Measurements from ENCODE around the gene CCL15.

Gene CCL15

DNA sequence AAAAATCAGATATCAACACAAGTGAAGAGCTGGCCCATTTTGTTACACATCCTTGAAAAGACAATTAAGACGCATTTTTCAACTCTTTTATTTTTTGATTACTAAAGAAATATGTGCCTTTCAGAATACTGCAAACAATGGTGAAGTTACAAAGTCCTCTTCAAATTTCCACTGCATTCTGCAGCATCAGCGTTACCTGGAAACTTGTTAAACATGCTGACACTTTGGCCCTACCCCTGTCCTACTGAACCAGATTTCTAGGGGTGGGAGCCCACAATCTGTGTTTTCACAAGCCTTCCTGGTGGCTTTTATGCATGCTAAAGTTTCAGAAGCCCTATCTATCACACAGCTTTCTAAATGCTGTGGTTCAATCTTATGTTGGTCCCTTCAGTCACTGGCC lies 10.3 kb downstream of the CCL15 start:
- DNase-seq, result no peak

- DNase-seq, result no peak
Measured at GRCh38 chr17:35988164-35988563, 13.2 kb downstream of the CCL15 start.

GRCh38 chr17:35986643-35987042 lies 14.7 kb downstream of the CCL15 start, which contains the start of gene CCL14:
Gene CCL14 (minus strand): TSS chr17:35986729. CDS start chr17:35986649, 80 bp downstream.
- DNase-seq, result no peak

DNA sequence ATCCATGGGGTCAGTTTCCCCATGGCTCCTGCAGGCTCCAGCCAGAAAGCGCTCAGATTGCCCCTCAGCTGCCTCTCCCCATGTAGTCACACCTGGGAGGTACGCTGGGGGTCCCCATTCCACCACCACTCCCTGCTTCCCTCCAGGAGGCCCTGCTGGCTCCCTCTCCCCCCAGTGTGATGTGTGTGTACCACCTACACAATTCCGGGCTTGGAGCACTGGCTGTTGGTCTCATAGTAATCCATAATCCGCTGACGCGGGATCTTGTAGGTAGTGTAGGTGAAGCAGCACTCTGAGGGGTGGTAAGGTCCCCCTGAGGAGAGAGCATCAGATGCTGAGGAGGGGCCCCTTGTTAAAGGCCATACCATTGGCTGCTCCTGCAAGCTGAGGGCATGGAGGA lies 17.2 kb downstream of the CCL15 start:
- DNase-seq, result no peak

DNA sequence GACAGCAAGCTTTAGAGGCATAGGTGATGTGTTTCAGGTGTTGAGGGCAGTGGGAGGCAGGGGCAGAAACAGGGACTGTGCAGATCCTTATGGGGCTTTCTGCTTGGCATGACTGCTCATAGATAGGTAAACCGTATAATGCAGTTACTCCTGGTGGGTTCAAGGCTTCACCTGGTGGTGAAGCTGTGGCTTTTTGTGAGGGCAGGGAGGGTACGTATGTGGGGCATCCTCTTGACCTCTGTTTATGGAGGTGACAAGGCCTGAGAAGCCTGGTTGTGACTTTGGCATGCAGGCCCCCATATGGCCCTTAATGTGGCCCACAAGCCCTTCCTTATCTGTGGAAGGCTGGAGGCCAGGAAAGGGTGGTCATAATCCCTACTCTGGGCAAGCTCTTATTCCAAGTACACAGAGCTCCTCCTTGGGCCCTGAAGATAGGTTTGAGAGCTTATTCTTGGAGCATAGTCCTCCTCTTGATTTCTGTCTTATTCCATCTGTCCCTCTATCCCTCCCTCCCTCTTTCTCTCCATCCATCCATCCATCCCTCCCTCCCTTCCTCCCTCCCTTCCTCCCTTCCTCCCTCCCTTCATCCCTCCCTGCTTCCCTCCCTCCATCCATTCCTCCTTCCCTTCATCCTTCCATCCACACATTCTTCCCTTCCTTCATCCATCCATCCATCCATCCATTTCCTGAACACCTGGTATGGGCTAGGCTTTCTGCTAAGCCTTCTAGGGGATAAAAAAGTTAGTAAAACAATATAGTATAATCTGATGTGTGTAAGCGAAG lies 18.8 kb downstream of the CCL15 start:
- DNase-seq, result no peak

DNA sequence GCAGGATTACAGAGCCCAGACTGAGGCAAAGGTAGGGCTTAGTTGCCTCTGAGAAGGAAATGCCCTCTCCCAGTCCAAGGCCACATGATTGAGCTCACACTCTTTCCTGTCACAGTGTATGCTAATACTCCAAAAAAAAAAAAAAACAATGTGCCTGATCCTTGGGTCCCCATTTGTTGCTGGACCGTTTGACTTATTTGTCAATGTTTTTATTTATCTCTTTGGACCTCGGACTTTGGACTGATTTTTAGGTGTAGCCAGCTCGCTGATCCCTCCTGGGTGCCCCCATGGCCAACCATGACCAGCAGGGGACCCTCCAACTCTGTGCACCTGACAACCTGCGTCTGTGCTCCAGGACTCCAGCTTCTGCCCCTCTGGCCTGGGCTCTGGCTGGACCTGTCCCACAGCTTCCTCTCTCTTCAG lies 19.4 kb downstream of the CCL15 start:
- no peak for DNase-seq

GRCh38 chr17:35981246-35981645 lies 20.1 kb downstream of the CCL15 start, which contains the start of gene CCL16:
Gene CCL16 (minus strand): TSS chr17:35981497. CDS start chr17:35981420, 77 bp downstream.
- DNase-seq, result no peak

GRCh38 chr17:35978346-35978745 lies 23.0 kb downstream of the CCL15 start:
- no peak for DNase-seq

DNA sequence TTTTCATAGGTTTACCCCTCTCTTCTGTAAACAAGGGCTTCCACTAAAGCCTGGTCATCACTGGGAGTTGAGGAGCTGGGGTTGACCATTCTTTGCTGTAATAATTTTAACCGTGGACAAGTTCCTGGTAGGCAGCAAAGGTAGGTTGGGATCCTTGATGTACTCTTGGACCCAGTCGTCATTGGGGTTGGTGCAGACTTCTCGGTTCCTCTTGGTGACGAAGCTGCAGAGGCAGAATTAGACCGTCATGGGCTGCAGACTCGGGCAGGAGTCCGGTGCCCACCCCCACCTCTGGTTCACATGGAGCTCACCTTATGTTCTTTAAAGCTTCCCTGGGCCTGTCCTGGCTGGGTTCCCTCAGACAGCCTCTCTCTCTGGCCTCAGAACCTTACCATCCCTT lies 23.8 kb downstream of the CCL15 start:
- no peak for DNase-seq

GRCh38 chr17:35973333-35974260 lies 27.8 kb downstream of the CCL15 start:
- DNase-seq, result no peak

DNA sequence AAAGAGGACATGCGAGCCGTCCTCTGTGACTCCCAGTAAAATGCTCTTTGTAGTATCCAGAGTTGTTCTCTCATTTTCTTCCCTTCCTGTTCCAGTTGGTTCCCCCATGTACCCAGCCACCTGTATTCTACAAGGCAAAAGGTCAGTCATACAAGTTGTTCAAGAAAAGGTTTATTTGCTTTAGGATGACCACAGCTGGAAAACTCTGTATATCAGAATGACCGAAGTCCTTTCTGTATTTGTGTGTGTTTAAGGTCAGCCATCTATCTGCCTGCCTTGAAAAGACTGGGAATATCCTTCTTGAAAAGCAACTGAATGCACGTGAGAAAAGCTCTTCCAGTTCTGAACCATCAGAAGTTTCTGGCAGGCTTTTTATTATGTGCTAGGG lies 28.4 kb downstream of the CCL15 start:
- no peak for DNase-seq

GRCh38 chr17:35972535-35972934 lies 28.8 kb downstream of the CCL15 start:
- no peak for DNase-seq

GRCh38 chr17:35972066-35972465 lies 29.3 kb downstream of the CCL15 start:
- DNase-seq, result no peak

DNA sequence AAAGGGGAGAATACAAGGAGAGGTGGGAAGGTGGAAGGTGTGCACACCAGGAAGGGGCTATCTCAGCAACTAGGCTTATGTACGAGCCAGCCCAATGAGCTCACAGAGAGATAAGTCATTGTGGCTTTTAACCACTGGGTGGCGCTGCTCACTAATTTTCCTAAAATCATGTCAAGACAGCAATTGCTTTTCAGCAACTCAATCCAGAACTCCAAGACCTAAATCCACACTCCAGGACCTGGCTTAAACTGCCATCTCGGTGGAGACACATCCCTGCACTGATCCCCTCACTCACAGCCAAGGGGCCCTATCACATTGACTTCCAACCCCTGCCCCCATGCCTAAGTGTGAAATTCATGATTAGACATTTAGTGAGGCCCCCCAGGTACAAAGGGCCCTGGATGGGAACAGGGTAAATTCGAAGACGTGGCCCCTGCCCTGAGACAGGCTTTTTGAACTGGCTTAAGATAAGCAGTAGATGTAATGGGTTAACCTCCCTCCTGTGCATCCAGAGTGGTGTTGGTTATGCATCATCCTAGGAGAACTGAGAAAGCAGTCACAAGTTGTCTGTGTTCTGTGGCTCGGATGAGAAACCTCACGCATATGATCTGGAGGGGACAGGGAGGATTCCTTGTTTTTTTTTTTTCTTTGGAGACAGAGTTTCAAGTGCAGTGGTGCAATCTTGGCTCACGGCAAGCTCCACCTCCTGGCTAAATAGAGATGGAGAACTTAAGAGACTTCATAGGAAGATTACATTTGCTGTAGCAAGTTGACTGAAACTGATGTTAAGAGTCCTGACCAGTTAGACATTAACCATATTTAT lies 31.6 kb downstream of the CCL15 start:
- peak; percentile 92 for DNase-seq

DNA sequence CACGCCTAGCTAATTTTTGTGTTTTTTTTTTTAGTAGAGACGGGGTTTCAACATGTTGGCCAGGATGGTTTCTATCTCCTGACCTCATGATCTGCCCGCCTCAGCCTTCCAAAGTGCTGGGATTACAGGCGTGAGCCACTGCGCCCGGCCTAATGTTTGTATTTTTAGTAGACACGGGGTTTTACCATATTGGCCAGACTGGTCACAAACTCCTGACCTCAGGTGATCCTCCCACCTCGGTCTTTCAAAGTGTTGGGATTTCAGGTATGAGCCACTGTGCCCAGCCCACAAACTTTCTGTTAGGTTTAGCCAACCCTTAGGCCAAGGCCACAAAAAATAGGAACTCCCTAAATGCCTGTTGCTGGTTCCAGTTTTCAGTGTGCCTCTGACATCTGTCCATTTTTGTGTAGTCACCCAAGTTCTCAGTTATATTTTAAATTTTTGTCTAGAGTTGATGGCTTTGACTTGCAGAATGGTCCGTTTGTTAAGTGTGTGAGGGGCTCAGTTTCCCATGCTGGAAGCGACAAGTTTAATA lies 32.8 kb downstream of the CCL15 start:
- DNase-seq, result no peak

DNA sequence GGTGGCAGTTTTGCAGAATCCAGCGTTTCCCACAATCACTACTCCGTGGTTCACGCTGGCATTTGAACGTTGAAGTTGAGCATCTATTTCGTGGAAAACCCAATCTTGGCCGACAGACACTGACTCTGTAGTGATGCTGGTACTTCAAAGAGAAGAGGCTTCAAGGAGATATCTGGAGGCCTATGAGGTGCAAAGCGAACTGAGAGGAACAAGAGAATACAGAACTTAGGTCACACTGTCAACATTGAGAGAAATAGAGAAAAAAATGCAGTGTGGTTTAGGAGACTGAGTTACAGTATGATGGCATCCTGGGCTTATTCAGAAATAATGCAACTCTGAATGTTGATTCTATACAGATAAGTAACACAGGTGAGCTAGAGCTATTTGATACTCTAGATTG lies 36.1 kb downstream of the CCL15 start:
- no peak for DNase-seq

- DNase-seq, result no peak
Measured at GRCh38 chr17:35963663-35964062, 37.7 kb downstream of the CCL15 start.

- no peak for DNase-seq
Measured at GRCh38 chr17:35953720-35954119, 47.6 kb downstream of the CCL15 start.

GRCh38 chr17:35949401-35949800 lies 52.0 kb downstream of the CCL15 start:
- DNase-seq, result no peak

DNA sequence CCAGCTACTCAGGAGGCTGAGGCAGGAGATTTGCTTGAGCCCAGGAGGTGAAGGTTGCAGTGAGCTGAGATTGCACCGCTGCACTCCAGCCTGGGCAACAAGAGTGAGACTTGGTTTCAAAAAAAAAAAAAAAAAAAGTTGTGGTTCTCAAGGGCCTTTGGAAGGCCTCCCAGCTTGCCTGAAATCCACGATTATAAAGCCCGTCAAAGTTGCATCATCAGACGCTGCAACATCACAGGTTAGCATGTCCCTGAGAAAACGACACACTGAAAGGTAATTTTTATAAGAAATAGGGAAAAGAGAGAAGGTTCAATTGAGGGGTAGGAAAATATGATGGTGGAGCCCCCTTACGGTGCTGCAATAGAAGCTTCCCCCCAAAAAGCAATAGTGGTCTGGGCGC lies 53.3 kb downstream of the CCL15 start:
- no peak for DNase-seq

Measured in islet precursor cell (in vitro differentiated cells).